H1 (cell line): ENCODE measurements around the gene TRHDE. TPM values are rescaled to one million over a fixed set of nuclear protein-coding genes. Genes with fewer than 3 reads are reported as not detected.

Experiments used
- CTCF ChIA-PET: fragments of 300-600 bp; sonication (Branson Sonifier 250); formaldehyde crosslinking; loops from one replicate; lab custom pipeline; 2021; ENCODE audit not compliant: partially characterized antibody; lab: Charles Lee
- POLR2A ChIA-PET: fragments of 300-600 bp; sonication (Branson Sonifier 250); formaldehyde crosslinking; loops from one replicate; lab custom pipeline; 2021; ENCODE audit warnings: inconsistent platforms; ENCODE audit not compliant: partially characterized antibody; lab: Charles Lee
- DNase-seq, 2 experiments: peaks; one replicate each; pipeline versions ENCODE4 v3.0.0 to v3.0.0-alpha.2; 2010 to 2022; ENCODE audit warnings: low spot score in 2 of 2, low read depth in 1 of 2, mixed read lengths in 1 of 2
- FAIRE-seq: peaks from 2 replicates; lab custom pipeline; 2011; peaks lifted over from hg19 to GRCh38; lab: Jason Lieb, UNC
- H2AFZ ChIP-seq: 2 replicates; pipeline ENCODE4 v1.8.1; 2012; ENCODE audit warnings: low read length, inconsistent platforms
- H2AK5ac ChIP-seq: 2 replicates; pipeline ENCODE4 v1.6.1; 2013; ENCODE audit warnings: low read depth, low read length
- H2BK120ac ChIP-seq: replicated peaks from 2 replicates; pipeline ENCODE3; 2013; ENCODE audit warnings: low read depth, low read length, inconsistent platforms
- H2BK12ac ChIP-seq: 2 replicates; pipeline ENCODE4 v1.6.1; 2013; ENCODE audit warnings: low read depth, low read length
- H2BK15ac ChIP-seq: 2 replicates; pipeline ENCODE4 v1.6.1; 2013; ENCODE audit warnings: low read length
- H2BK20ac ChIP-seq: 2 replicates; pipeline ENCODE4 v1.6.1; 2013; ENCODE audit warnings: low read length
- H2BK5ac ChIP-seq: 2 replicates; pipeline ENCODE4 v1.6.1; 2013; ENCODE audit warnings: low read depth, low read length
- H3K14ac ChIP-seq: 2 replicates; pipeline ENCODE4 v1.6.1; 2013; ENCODE audit warnings: inconsistent platforms; ENCODE audit not compliant: insufficient read length
- H3K18ac ChIP-seq: 2 replicates; pipeline ENCODE4 v1.6.1; 2013; ENCODE audit warnings: low read length; ENCODE audit errors: extremely low read depth
- H3K23ac ChIP-seq: 2 replicates; pipeline ENCODE4 v1.6.1; 2013; ENCODE audit warnings: inconsistent platforms; ENCODE audit not compliant: insufficient read length
- H3K23me2 ChIP-seq: 2 replicates; pipeline ENCODE4 v1.6.1; 2013; ENCODE audit warnings: low read depth, low read length
- H3K27ac ChIP-seq: 2 replicates; pipeline ENCODE4 v1.6.1; 2011; ENCODE audit warnings: low read depth, low read length, inconsistent platforms
- H3K27me3 ChIP-seq, 4 experiments: replicated peaks in 1 of 4; 1 replicate in 1 of 4; 2 replicates in 3 of 4; pipeline versions ENCODE4 v1.6.1 to v1.8.1; 2011 to 2013; ENCODE audit warnings: low read length in 3 of 4, mild to moderate bottlenecking in 3 of 4, inconsistent platforms in 2 of 4, mixed read lengths in 2 of 4, moderate library complexity in 1 of 4; ENCODE audit not compliant: control insufficient read depth in 3 of 4, insufficient read depth in 3 of 4; ENCODE audit errors: extremely low read depth in 1 of 4
- H3K36me3 ChIP-seq, 4 experiments: 2 replicates each; pipeline versions ENCODE4 v1.6.1 to v1.8.1; 2011 to 2013; ENCODE audit warnings: mild to moderate bottlenecking in 4 of 4, low read length in 3 of 4, moderate library complexity in 2 of 4, control low read depth in 1 of 4, inconsistent platforms in 1 of 4; ENCODE audit not compliant: insufficient read depth in 4 of 4, control insufficient read depth in 2 of 4
- H3K4ac ChIP-seq: replicated peaks from 2 replicates; pipeline ENCODE3; 2013; ENCODE audit warnings: low read length, low read depth, mixed read lengths, inconsistent platforms; ENCODE audit not compliant: insufficient read length
- H3K4me1 ChIP-seq, 4 experiments: replicated peaks in 1 of 4; 1 replicate in 1 of 4; 2 replicates in 3 of 4; pipeline versions ENCODE4 v1.6.1 to v1.8.1; 2011 to 2013; ENCODE audit warnings: low read length in 3 of 4, inconsistent platforms in 2 of 4, mixed read lengths in 1 of 4; ENCODE audit not compliant: insufficient read depth in 4 of 4, control insufficient read depth in 3 of 4
- H3K4me2 ChIP-seq, 2 experiments: 2 replicates each; pipeline versions ENCODE4 v1.6.1 to v1.8.1; 2011 to 2013; ENCODE audit warnings: low read depth in 2 of 2, low read length in 2 of 2, control low read depth in 1 of 2, inconsistent platforms in 1 of 2, mild to moderate bottlenecking in 1 of 2; ENCODE audit not compliant: insufficient read depth in 1 of 2
- H3K4me3 ChIP-seq, 4 experiments: fragments of 200-600, 300-600 bp in 1 of 4; sonication (generic), shearing (Covaris generic), sonication (Bioruptor Twin) in 1 of 4; 2 replicates each; pipeline versions ENCODE4 v1.5.1 to v1.8.1; 2011 to 2016; ENCODE audit warnings: low read length in 4 of 4, low read depth in 3 of 4, control low read depth in 2 of 4, inconsistent platforms in 2 of 4, mild to moderate bottlenecking in 2 of 4, mixed read lengths in 1 of 4, moderate library complexity in 1 of 4; ENCODE audit not compliant: insufficient read depth in 2 of 4; ENCODE audit errors: extremely low read depth in 1 of 4
- H3K56ac ChIP-seq: replicated peaks from 2 replicates; pipeline ENCODE3; 2013; ENCODE audit warnings: low read depth, mild to moderate bottlenecking, mixed read lengths, low read length, inconsistent platforms; ENCODE audit not compliant: insufficient read length
- H3K79me1 ChIP-seq: 2 replicates; pipeline ENCODE4 v1.6.1; 2013; ENCODE audit warnings: low read depth, low read length, control low read depth
- H3K79me2 ChIP-seq, 2 experiments: 2 replicates each; pipeline versions ENCODE4 v1.6.1 to v1.8.1; 2012 to 2013; ENCODE audit warnings: low read length in 2 of 2, mild to moderate bottlenecking in 2 of 2, inconsistent platforms in 1 of 2; ENCODE audit not compliant: insufficient read depth in 2 of 2, control insufficient read depth in 1 of 2
- H3K9ac ChIP-seq, 4 experiments: replicated peaks in 1 of 4; 1 replicate in 1 of 4; 2 replicates in 3 of 4; pipeline versions ENCODE4 v1.6.1 to v1.8.1; 2011 to 2013; ENCODE audit warnings: low read depth in 3 of 4, low read length in 3 of 4, control low read depth in 2 of 4, mild to moderate bottlenecking in 2 of 4, moderate library complexity in 2 of 4, inconsistent platforms in 1 of 4; ENCODE audit errors: extremely low read depth in 1 of 4
- H3K9me3 ChIP-seq, 2 experiments: 2 replicates each; pipeline versions ENCODE4 v1.6.1 to v1.8.1; 2012 to 2013; ENCODE audit warnings: mild to moderate bottlenecking in 2 of 2, moderate library complexity in 2 of 2, control low read depth in 1 of 2, inconsistent platforms in 1 of 2, low read depth in 1 of 2, low read length in 1 of 2, mixed read lengths in 1 of 2; ENCODE audit not compliant: insufficient read depth in 2 of 2
- H4K20me1 ChIP-seq, 2 experiments: replicated peaks in 1 of 2; 2 replicates each; pipeline versions ENCODE3 to v1.8.1; 2011 to 2013; ENCODE audit warnings: inconsistent platforms in 2 of 2, low read length in 2 of 2, mild to moderate bottlenecking in 1 of 2; ENCODE audit not compliant: insufficient read depth in 2 of 2, control insufficient read depth in 1 of 2
- H4K5ac ChIP-seq: 2 replicates; pipeline ENCODE4 v1.6.1; 2013; ENCODE audit warnings: low read length, low read depth, mixed read lengths, inconsistent platforms; ENCODE audit not compliant: insufficient read length
- H4K8ac ChIP-seq: 2 replicates; pipeline ENCODE4 v1.8.0; 2013; ENCODE audit warnings: mild to moderate bottlenecking, moderate library complexity, low read length, inconsistent platforms; ENCODE audit not compliant: insufficient read depth; ENCODE audit errors: extremely low read depth
- H4K91ac ChIP-seq: replicated peaks from 2 replicates; pipeline ENCODE3; 2013; ENCODE audit warnings: low read length, mixed read lengths, inconsistent platforms; ENCODE audit not compliant: insufficient read length
- BACH1 ChIP-seq: IDR thresholded peaks from 2 replicates; pipeline ENCODE4 v1.6.1; 2012; ENCODE audit warnings: low read length, improper control_type of control experiment
- CBX5 ChIP-seq: fragments of 300-800, 300-1000 bp; sonication (generic); IDR thresholded peaks from 2 replicates; pipeline ENCODE4 v1.7.1; 2016; ENCODE audit warnings: antibody characterized with exemption, low read length, low read depth
- GABPA ChIP-seq: IDR thresholded peaks from 2 replicates; pipeline ENCODE4 v1.6.1; 2011; ENCODE audit warnings: mild to moderate bottlenecking, low read length, moderate library complexity, borderline replicate concordance; ENCODE audit not compliant: insufficient read depth
- JUN ChIP-seq: IDR thresholded peaks from 2 replicates; pipeline ENCODE4 v1.6.1; 2011; ENCODE audit warnings: low read depth, mild to moderate bottlenecking, improper control_type of control experiment, low read length
- KDM5A ChIP-seq: fragments of 200-600 bp; IDR thresholded peaks from 2 replicates; pipeline ENCODE4 v1.7.1; 2012; ENCODE audit warnings: mild to moderate bottlenecking, low read length, inconsistent platforms, mixed read lengths
- PHF8 ChIP-seq: fragments of 200-600 bp; sonication (generic); conservative IDR thresholded peaks from 2 replicates; pipeline ENCODE4 v1.7.1; 2012; ENCODE audit warnings: low read depth, mild to moderate bottlenecking, inconsistent platforms, low read length, moderate library complexity
- POLR2A ChIP-seq, 2 experiments: IDR thresholded peaks; 1 replicate in 1 of 2; 2 replicates in 1 of 2; pipeline ENCODE4 v1.6.1; 2011; ENCODE audit warnings: low read depth in 2 of 2, low read length in 2 of 2, mild to moderate bottlenecking in 2 of 2; ENCODE audit errors: control extremely low read depth in 1 of 2
- POU5F1 ChIP-seq: IDR thresholded peaks from 2 replicates; pipeline ENCODE4 v1.6.1; 2011; ENCODE audit warnings: low read depth, mild to moderate bottlenecking, low read length, moderate library complexity
- RFX5 ChIP-seq: IDR thresholded peaks from 2 replicates; pipeline ENCODE4 v1.6.1; 2011; ENCODE audit warnings: low read depth, low read length, improper control_type of control experiment, borderline replicate concordance
- SP2 ChIP-seq: IDR thresholded peaks from 2 replicates; pipeline ENCODE4 v1.6.1; 2012; ENCODE audit warnings: mild to moderate bottlenecking, low read length, inconsistent platforms
- SP4 ChIP-seq: IDR thresholded peaks from 2 replicates; pipeline ENCODE4 v1.6.1; 2012; ENCODE audit warnings: low read length, inconsistent platforms
- TEAD4 ChIP-seq: IDR thresholded peaks from 2 replicates; pipeline ENCODE4 v1.6.1; 2012; ENCODE audit warnings: low read depth, low read length, inconsistent platforms, mixed read lengths
- ZNF274 ChIP-seq: IDR thresholded peaks from 2 replicates; pipeline ENCODE4 v1.7.0; 2012; ENCODE audit warnings: low read length, borderline replicate concordance; ENCODE audit errors: extremely low read depth
- WGBS, 2 experiments: shearing (Covaris generic) in 1 of 2; methylation state at CpG; one replicate each; pipeline versions ENCODE4 v1.1.6 to v1.1.7; 2013 to 2015; ENCODE audit warnings: low lambda C conversion rate in 2 of 2, mixed read lengths in 2 of 2, inconsistent platforms in 1 of 2, low coverage in 1 of 2, missing lambda C conversion rate in 1 of 2; ENCODE audit not compliant: insufficient replicate concordance in 2 of 2, insufficient coverage in 1 of 2, insufficient read length in 1 of 2; ENCODE audit errors: extremely low coverage in 1 of 2, missing lambda C conversion rate in 1 of 2; 5-methylcytosine and 5-hydroxymethylcytosine counted together
- polyA plus RNA-seq, 7 experiments: library from polyadenylated mRNA; depleted of rRNA in 3 of 7; stranded (reverse) in 5 of 7; unstranded in 2 of 7; fragments of >200 nt in 5 of 7; fragments of 200-250 nt in 2 of 7; gene quantifications; 1 replicate in 5 of 7; 2 replicates in 1 of 7; 4 replicates in 1 of 7; pipeline versions ENCODE4 v1.2.1 to v1.2.3, GENCODE V29; 2011 to 2013; ENCODE audit warnings: missing spikeins in 2 of 7, mixed read lengths in 2 of 7
- total RNA-seq: library from RNA; stranded (reverse); fragmentation: NEBNext Ultra II Directional; extraction: Animal tissue kit (Norgen Biotek cat#: 25700); gene quantifications from 2 replicates; pipeline ENCODE4 v1.2.1, GENCODE V29; 2021

The TRHDE gene
- total and polyA plus RNA-seq, 2 of the 8 experiments (the other 6 are each of a cell fraction or from before 2014, with no cell fraction given) = 1.3 to 5.0 TPM

GRCh38 chr12:72256725-72257124, 15.4 kb upstream of the TRHDE start:
- POLR2A ChIA-PET = no interaction called here
- H2BK120ac ChIP-seq = no peak overlapping the region
- CTCF ChIA-PET = no interaction called here
- no peaks in the 10 kb centered on the region for H4K20me1 ChIP-seq
- H3K23ac ChIP-seq = no peak overlapping the region
- H2BK12ac ChIP-seq = no peak overlapping the region
- no peak overlapping the region for H4K5ac ChIP-seq
- H4K8ac ChIP-seq = no peak overlapping the region
- no peaks in the 10 kb centered on the region for H3K36me3 ChIP-seq
- no peak overlapping the region for H2BK5ac ChIP-seq
- H3K4me1 ChIP-seq = no peaks in the 10 kb centered on the region
- TF ChIP-seq POU5F1 = no peak
- no peak for TF ChIP-seq KDM5A
- no peak for TF ChIP-seq CBX5
- TF ChIP-seq SP4 = no peak
- TF ChIP-seq TEAD4 = no peak
- no peak for TF ChIP-seq POLR2A (IDR thresholded peaks at IDR 0.05; ENCODE audit: control extremely low read depth in 1 of 2, low read depth in 2 of 2, low read length in 2 of 2)
- TF ChIP-seq BACH1 = no peak
- no peak for TF ChIP-seq SP2
- TF ChIP-seq PHF8 = no peak
- no peak for TF ChIP-seq ZNF274
- TF ChIP-seq JUN = no peak
- TF ChIP-seq RFX5 = no peak
- no peak for TF ChIP-seq GABPA
- no peak overlapping the region for H3K4me2 ChIP-seq
- H2BK20ac ChIP-seq = no peak overlapping the region
- no peaks in the 10 kb centered on the region for H3K79me1 ChIP-seq
- H3K4me3 ChIP-seq = no peak overlapping the region
- no peak overlapping the region for H3K9ac ChIP-seq
- H3K18ac ChIP-seq = no peak overlapping the region
- FAIRE-seq = no peak
- H3K23me2 ChIP-seq = no peaks in the 10 kb centered on the region
- H3K4ac ChIP-seq = no peak overlapping the region
- H3K14ac ChIP-seq = no peak overlapping the region
- H3K56ac ChIP-seq = no peak overlapping the region
- H2AK5ac ChIP-seq = no peak overlapping the region
- WGBS, 2 experiments = 94% methylated on average over 1 of the region's 1 CpG; no CpG with 5 or more reads in 1 of the 2 experiments
- H2AFZ ChIP-seq = no peak overlapping the region
- no peak overlapping the region for H2BK15ac ChIP-seq
- H3K9me3 ChIP-seq = no peaks in the 10 kb centered on the region
- no peak overlapping the region for H4K91ac ChIP-seq
- H3K27ac ChIP-seq = no peak overlapping the region
- H3K27me3 ChIP-seq = no peaks in the 10 kb centered on the region
- no peak for DNase-seq
- H3K79me2 ChIP-seq = no peaks in the 10 kb centered on the region
